D341Med (cell line): Measurements from ENCODE around the gene DRC7.
"Not testable (repeated sequence)": the region's sequence is repeated elsewhere in the genome, so short reads cannot be mapped to it uniquely, and the experiment has no call there.

Experiments used
- DNase-seq: peaks from one replicate; pipeline ENCODE4 v3.0.0; 2012; ENCODE audit warnings: low spot score

The DRC7 gene

GRCh38 chr16:57711993-57712392 lies 17.4 kb downstream of the DRC7 start:
- DNase-seq, result no peak

GRCh38 chr16:57712569-57712968 lies 18.0 kb downstream of the DRC7 start:
- DNase-seq, result not testable (repeated sequence)

- DNase-seq, result no peak
These were observed 19.0 kb downstream of the DRC7 start for GRCh38 chr16:57713596-57713995.

- no peak for DNase-seq
These were observed 19.4 kb downstream of the DRC7 start for GRCh38 chr16:57714047-57714446.

- peak; percentile 65 for DNase-seq
These were observed 25.6 kb downstream of the DRC7 start for GRCh38 chr16:57720142-57720575.

GRCh38 chr16:57721356-57722209 lies 27.0 kb downstream of the DRC7 start:
- no peak for DNase-seq

- no peak for DNase-seq
These were observed 27.5 kb downstream of the DRC7 start for GRCh38 chr16:57722210-57722499.

- DNase-seq, result no peak
These were observed 28.0 kb downstream of the DRC7 start for GRCh38 chr16:57722651-57723050.

GRCh38 chr16:57723170-57723569 lies 28.6 kb downstream of the DRC7 start:
- DNase-seq, result no peak

- no peak for DNase-seq
These were observed 29.9 kb downstream of the DRC7 start for GRCh38 chr16:57724531-57724930.

- no peak for DNase-seq
These were observed 30.5 kb downstream of the DRC7 start for GRCh38 chr16:57725151-57725550.

GRCh38 chr16:57725554-57725953 lies 30.9 kb downstream of the DRC7 start:
- DNase-seq, result no peak

- DNase-seq, result no peak
These were observed 31.4 kb downstream of the DRC7 start for GRCh38 chr16:57725976-57726375.

GRCh38 chr16:57726433-57726947 lies 31.9 kb downstream of the DRC7 start:
- no peak for DNase-seq

GRCh38 chr16:57727610-57728009 lies 33.0 kb downstream of the DRC7 start:
- peak; percentile 4 for DNase-seq

GRCh38 chr16:57728336-57729181 lies 34.0 kb downstream of the DRC7 start:
- DNase-seq, result peak; percentile 2

- no peak for DNase-seq
These were observed 34.5 kb downstream of the DRC7 start for GRCh38 chr16:57729182-57729484.

- not testable (repeated sequence) for DNase-seq
These were observed 35.2 kb downstream of the DRC7 start for GRCh38 chr16:57729852-57730251.

GRCh38 chr16:57730771-57731730 lies 36.4 kb downstream of the DRC7 start:
- DNase-seq, result peak; percentile 9

GRCh38 chr16:57732037-57732436 lies 37.4 kb downstream of the DRC7 start:
- no peak for DNase-seq

- no peak for DNase-seq
These were observed 38.1 kb downstream of the DRC7 start for GRCh38 chr16:57732714-57733113.

GRCh38 chr16:57734308-57734924 lies 39.8 kb downstream of the DRC7 start:
- DNase-seq, result no peak
